ENCODE data around the gene JAKMIP1. TPM values are rescaled to one million over a fixed set of nuclear protein-coding genes. Genes with fewer than 3 reads are reported as not detected.
A peak's percentile ranks its signal among the peaks of the same experiment; 100 is the strongest.

JAKMIP1 gene
- total RNA-seq, 1 experiment from 2014 or later = not detected

DNA sequence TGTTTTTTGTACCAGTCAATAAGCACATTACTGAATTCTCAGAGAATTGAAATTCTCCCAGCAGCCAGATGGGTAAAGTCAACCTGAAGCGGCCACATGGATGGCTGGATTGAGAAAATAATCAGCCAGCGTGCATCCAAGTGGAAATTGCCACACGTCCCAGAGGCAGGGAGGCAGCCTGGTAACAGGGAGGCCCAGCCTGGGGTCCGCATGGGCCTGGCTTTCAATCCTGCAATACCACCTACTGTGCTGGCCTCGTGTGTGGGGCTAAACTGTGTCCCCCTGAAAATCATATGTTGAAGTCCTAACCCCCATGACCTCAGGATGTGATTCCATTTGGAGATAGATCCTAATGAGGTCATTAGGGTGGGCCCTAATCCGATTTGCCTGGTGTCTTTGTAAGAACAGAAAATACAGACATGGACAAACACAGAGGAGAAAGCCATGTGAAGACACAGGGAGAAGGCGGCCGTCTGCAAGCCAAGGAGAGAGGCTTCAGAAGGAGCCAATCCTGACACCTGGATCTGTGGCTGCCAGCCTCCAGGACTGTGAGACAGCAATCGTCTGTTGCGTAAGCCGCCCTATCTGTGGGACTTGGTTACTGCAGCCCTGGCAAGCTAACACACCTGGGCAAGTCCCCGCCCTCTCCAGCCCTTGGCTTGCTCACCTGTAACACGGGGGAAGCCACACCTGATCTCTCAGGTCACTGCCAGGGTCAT, 90.3 kb downstream of the JAKMIP1 start:
- Histone ChIP-seq H3K36me3 (no peaks in the 10 kb centered on the region), H3K27me3 (peaks cover 11% of the 10 kb centered on the region; the same call in 1 of the 2 replicates), H3K9me3 (replicated peaks) (no peaks in the 10 kb centered on the region), H3K27ac (no peak overlapping the region), H3K4me3 (no peak overlapping the region), H3K4me1 (no peaks in the 10 kb centered on the region)
- no peak for DNase-seq

DNA sequence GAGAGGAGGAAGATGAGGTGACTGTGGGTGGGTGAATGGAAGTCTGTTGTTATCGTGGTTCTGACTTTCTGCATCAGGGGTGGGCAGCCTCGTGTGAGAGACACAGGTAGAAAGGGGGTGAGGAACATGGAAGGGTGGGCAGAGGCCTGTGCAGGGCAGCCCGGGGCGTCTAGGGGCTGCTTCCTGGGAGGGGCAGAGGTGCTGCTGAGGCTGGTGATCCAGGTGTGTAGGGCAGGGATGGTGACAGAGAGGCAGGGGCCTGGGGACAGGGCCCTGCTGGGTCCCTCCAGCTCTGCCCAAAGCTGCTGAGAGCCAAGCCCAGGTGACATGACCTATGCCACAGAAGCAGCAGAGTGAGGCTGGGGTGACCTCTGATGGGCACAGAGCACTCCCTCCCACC, 92.5 kb downstream of the JAKMIP1 start:
- Histone ChIP-seq H3K4me1 (no peaks in the 10 kb centered on the region), H3K4me3 (no peak overlapping the region), H3K27me3 (peaks cover 11% of the 10 kb centered on the region; the same call in 1 of the 2 replicates), H3K36me3 (no peaks in the 10 kb centered on the region), H3K27ac (no peak overlapping the region), H3K9me3 (replicated peaks) (no peaks in the 10 kb centered on the region; the same call in 1 of the 2 replicates)
- no peak for DNase-seq

DNA sequence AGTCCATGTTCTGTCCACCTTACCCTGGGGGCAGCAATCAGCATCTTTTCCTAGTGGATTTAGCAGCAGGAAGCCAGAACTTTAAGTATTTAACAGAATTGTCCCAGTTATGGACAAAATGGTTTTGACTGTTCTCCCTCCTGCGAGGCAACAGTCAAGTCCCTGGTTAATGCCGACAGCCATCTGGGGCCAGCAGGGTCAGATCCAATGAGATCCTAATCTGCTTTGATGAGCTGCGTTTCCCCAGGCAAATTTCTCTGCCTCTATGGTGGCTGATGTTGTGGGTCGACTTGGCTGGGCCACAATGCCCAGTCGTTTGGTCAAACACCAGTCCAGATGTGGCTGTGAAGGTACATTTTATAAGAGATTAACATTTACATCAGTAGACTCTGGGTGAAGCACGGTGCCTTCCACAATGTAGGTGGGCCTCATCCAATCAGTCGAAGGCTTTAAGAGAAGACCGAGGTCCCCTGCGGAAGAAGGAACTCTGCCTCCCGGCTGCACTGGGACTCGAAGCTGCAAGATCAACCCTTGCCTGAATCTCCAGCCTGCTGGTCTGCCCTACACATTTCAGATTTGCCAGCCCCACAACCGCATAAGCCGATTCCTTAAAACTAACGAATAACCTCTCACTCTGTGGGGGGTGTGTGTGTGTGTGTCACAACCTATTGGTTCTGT, 93.1 kb downstream of the JAKMIP1 start:
- Histone ChIP-seq H3K9me3 (replicated peaks) (no peaks in the 10 kb centered on the region; the same call in 1 of the 2 replicates), H3K36me3 (no peaks in the 10 kb centered on the region), H3K4me3 (no peak overlapping the region), H3K27me3 (peaks cover 11% of the 10 kb centered on the region; the same call in 1 of the 2 replicates), H3K4me1 (no peaks in the 10 kb centered on the region), H3K27ac (no peak overlapping the region)
- no peak for DNase-seq

DNA sequence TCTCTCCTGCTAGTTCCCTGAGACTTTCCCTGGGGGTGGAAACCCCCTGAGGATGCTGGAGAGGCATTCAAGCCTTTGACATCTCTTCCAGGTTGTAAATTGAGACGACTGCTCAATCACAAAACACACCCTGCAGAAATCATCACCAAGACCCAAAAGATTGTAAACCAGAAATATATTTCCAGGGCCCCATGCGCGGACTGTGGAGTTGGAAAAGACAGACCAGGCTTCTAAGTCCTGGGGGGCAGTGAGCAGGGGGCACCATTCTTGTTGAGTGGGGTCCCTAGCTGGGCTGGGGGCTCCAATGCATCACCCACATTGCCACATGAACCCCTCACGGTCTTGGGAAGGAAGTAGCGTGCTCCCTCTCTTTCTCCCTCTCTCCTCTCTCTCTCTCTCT, 94.2 kb downstream of the JAKMIP1 start:
- Histone ChIP-seq H3K27ac (no peak overlapping the region), H3K27me3 (peaks cover 11% of the 10 kb centered on the region; the same call in 1 of the 2 replicates), H3K4me3 (no peak overlapping the region), H3K36me3 (no peaks in the 10 kb centered on the region), H3K4me1 (no peaks in the 10 kb centered on the region), H3K9me3 (replicated peaks) (no peaks in the 10 kb centered on the region; the same call in 1 of the 2 replicates)
- DNase-seq = no peak

DNA sequence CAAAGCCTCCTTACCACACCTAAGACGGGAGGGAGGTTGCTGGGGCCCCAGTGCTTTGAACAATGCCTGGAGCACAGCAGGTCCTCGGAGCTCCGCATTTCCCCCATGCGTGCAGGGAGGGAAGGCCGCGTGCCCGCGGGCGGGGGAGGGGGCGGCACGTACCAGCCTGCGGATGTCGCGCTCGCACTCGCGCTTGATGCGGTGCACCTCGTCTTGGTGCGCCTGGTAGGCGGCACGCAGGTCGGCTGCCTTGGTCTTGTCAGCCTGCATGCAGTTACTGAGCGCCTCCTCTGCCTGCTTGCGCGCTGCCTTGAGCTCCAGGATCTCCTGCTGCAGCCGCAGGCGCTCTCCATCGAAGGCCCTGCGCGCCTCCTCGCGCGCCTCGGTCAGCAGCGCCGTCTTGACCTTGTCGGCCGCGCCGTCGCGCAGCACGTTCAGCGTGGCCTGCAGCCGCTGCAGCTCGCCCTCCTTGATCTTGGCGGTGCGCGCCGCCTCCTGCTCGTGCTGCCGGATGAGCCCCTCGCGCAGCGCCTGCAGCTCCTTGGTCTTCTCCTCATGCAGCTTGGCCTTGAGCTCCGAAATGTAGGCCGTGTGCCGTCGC, 94.9 kb downstream of the JAKMIP1 start:
- Histone ChIP-seq H3K9me3 (replicated peaks) (no peaks in the 10 kb centered on the region; the same call in 1 of the 2 replicates), H3K4me1 (no peaks in the 10 kb centered on the region), H3K4me3 (no peak overlapping the region), H3K27ac (no peak overlapping the region), H3K27me3 (peaks cover 11% of the 10 kb centered on the region; the same call in 1 of the 2 replicates), H3K36me3 (no peaks in the 10 kb centered on the region)
- no peak for DNase-seq

DNA sequence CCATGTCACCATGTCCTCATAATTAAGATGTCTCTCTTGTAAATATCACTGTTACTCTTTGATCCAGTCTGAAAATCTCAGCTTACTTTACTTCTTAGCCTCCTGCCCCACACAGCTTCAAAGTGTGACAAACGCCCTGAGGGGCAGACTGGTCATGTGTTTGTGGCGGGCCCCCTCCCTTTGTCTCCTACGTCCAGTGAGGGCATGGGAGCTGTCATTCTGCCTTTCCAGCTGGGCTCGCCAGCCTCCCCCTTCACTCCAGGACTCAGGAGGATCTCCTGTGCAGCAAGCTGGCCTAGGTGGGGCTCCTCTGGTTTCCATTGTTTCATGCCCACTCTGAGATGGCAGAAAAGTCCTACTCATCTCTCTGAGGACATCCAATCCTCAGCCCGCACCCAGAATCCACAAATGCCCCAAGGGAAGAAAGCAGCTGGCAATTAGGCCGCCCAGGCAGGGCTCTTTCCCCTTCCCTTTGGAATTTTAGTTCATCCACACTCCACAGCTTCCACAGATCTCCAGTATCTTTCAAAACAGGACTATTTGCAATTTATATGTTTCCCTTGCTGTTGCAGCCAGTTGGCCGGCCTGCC, 95.7 kb downstream of the JAKMIP1 start:
- DNase-seq = peak in 1 of 2 experiments; percentile 10

DNA sequence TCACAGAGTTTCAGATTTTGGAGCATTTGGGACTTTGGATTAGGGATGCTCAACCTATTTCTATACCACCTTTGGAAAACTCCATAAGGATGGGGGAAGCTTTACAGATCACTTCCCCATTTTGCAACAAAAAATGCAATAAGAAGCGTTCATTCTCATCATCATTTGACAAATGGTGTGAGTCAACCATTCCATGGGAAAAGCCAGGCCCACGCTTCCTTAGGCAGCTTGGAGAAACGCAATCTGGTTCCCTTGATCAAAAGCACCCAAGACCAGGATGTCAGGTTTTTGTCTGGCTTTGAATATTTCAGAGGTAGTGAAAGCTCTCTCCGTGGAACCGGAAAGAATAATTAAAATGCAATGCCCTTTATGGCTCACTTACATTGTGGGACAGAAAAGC, 102.8 kb downstream of the JAKMIP1 start:
- Histone ChIP-seq H3K4me1 (no peaks in the 10 kb centered on the region), H3K36me3 (no peaks in the 10 kb centered on the region), H3K27me3 (0 out of 2 replicates have a peak, but pooled peaks cover 4% of the 10 kb centered on the region), H3K27ac (no peak overlapping the region), H3K9me3 (replicated peaks) (no peaks in the 10 kb centered on the region), H3K4me3 (no peak overlapping the region)
- DNase-seq = no peak

More for the DNA sequence above, 95.7 kb downstream of the JAKMIP1 start:
- Histone ChIP-seq H3K27ac (no peak overlapping the region), H3K4me3 (no peak overlapping the region), H3K27me3 (peaks cover 7% of the 10 kb centered on the region; the same call in 1 of the 2 replicates), H3K4me1 (no peaks in the 10 kb centered on the region), H3K9me3 (replicated peaks) (no peaks in the 10 kb centered on the region; the same call in 1 of the 2 replicates), H3K36me3 (no peaks in the 10 kb centered on the region)

DNA sequence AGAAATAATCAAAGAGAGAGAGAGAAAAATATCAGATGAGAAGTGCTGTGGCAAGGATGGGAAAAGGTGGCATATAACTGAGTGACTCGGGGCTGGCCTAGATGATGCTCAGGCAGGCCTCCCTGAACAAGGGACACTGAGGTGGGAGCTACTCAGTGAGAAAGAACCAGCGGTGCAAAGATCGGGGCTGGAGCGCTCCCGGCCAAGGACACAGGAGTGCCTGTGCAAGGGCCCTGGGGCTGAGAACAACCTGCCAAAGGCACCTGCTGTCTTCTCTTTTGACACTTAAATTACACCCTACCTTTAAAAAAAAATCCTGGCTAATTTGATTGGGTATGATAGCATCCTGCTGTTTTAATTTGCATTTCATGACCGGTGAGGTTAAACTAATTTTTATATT, 104.5 kb downstream of the JAKMIP1 start:
- DNase-seq = no peak
- H3K36me3 ChIP-seq = no peaks in the 10 kb centered on the region
- no peaks in the 10 kb centered on the region for H3K9me3 ChIP-seq (replicated peaks)
- no peak overlapping the region for H3K27ac ChIP-seq
- 0 out of 2 replicates have a peak, but pooled peaks cover 7% of the 10 kb centered on the region for H3K27me3 ChIP-seq
- no peaks in the 10 kb centered on the region for H3K4me1 ChIP-seq
- no peak overlapping the region for H3K4me3 ChIP-seq

DNA sequence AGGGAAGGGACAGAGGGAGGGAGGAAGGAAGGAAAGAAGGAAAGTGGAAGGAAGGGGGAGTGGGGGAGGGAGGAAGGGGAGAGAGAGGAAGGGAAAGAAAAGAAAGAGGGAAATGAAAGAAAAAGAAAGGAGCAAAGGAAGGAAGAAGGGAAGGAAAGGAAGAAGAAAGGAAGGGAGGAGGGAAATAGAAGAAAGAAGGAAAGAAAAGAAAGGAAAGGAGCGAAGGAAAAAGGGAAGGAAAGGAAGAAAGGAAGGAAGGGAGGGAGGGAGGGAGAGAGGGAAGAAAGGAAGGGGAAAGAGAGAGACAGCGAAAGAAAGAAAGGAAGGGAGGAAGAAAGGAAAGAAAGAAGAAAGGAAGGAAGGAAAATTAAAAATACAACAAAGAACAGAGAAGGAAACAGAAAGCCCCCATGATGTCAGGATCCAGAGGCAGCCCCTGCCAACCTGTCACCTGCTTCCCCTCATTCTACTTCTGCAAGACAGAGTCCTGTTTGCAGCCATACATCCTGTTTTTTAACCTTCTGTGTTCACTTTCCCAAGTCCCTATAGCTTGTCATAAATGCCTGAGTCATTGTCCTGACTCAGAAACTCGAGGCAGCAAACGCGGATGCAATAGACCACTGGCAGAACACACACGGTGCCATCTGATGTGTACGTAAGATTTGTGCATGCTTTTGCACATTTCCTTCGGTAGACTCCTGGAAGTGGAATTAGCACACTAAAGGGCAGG, 105.2 kb downstream of the JAKMIP1 start:
- H3K9me3 ChIP-seq (replicated peaks) = no peaks in the 10 kb centered on the region
- H3K27ac ChIP-seq = no peak overlapping the region
- H3K27me3 ChIP-seq = 0 out of 2 replicates have a peak, but pooled peaks cover 7% of the 10 kb centered on the region
- DNase-seq = no peak
- no peaks in the 10 kb centered on the region for H3K4me1 ChIP-seq
- no peak overlapping the region for H3K4me3 ChIP-seq
- H3K36me3 ChIP-seq = no peaks in the 10 kb centered on the region

DNA sequence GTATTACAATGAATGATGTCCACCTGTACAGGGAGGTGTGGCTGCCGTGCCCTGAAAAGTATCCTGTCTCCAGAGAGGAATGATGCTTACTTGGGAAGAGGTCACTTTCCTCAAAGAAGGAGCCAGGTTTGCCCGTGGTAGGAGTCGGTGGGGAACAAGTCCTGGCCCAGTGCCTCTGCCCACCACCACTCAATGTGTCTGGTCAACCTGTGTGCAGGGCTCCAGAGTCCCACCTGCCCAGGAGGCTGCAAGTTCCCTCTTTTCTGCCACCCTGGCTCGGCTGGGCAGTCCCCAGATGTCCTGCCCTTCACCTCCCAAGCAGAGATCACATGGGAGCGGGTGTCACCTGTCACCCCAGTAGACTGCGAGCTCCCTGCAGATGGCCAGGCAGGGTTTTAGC, 106.7 kb downstream of the JAKMIP1 start:
- H3K4me3 ChIP-seq = no peak overlapping the region
- 0 out of 2 replicates have a peak, but pooled peaks cover 7% of the 10 kb centered on the region for H3K27me3 ChIP-seq
- no peaks in the 10 kb centered on the region for H3K36me3 ChIP-seq
- no peak overlapping the region for H3K27ac ChIP-seq
- no peaks in the 10 kb centered on the region for H3K9me3 ChIP-seq (replicated peaks)
- no peak for DNase-seq
- H3K4me1 ChIP-seq = no peaks in the 10 kb centered on the region

DNA sequence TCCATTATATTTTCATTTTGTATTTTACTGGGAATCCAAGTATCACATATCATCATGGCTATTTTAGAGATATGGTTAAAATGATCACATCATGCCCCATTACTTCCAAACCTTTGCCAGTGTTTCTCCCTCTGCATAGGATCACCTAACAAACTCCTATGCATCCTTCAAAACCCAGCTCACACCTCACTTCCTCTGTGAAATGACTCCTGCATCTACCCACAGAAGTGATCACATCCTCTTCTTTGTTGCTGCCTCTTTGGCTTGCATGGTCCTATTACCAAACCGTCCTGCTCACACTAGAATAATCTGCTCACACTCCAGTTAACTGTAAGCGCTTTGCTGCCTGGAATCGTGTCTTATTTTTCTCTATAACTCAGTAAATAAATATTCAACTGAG, 107.4 kb downstream of the JAKMIP1 start:
- Histone ChIP-seq H3K9me3 (replicated peaks) (no peaks in the 10 kb centered on the region), H3K27me3 (0 out of 2 replicates have a peak, but pooled peaks cover 7% of the 10 kb centered on the region), H3K27ac (no peak overlapping the region), H3K4me1 (no peaks in the 10 kb centered on the region), H3K4me3 (no peak overlapping the region), H3K36me3 (no peaks in the 10 kb centered on the region)
- no peak for DNase-seq

DNA sequence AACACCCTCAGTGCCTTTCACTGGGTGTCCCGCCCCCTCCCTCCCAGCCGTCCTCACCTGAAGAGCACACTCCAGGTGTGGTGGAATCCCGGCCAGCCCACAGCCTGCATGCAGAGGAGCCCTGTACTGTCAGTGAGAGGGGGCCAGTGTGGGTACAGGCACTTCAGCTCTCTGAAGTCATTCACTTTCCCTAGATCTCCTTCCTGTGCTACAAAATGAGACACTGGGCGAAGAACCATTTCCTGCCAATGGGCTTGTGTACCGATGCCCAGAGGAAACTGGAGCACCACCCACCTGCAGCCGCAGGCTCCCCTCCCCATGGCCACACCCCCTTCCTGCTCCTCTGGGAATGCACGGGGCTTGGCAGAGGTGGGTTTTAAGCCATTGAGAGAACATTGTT, 108.2 kb downstream of the JAKMIP1 start:
- Histone ChIP-seq H3K4me3 (no peak overlapping the region), H3K9me3 (replicated peaks) (no peaks in the 10 kb centered on the region)
- DNase-seq = no peak

DNA sequence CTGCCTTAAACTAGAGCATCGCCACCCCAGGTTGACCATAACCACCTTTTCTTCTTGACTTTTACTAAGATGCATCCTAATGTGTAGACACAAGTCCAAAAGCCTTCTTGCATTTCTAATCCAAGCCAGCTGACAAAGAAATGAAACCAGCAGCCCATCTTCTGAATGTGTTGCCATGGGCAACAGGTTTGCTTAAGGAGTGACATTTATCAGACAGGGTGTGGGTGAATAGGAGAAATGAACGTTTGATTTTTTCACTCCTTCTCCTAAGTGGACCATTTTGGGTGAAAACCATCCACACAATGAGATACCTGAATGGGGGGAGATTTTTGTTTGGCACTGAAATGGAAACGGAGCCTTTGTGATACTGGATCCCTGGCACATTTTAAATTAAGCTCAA, 109.4 kb downstream of the JAKMIP1 start:
- DNase-seq = no peak
- H3K27ac ChIP-seq = no peak overlapping the region
- no peak overlapping the region for H3K4me3 ChIP-seq
- peaks cover 12% of the 10 kb centered on the region for H3K4me1 ChIP-seq
- 0 out of 2 replicates have a peak, but pooled peaks cover 2% of the 10 kb centered on the region for H3K27me3 ChIP-seq
- no peaks in the 10 kb centered on the region for H3K9me3 ChIP-seq (replicated peaks)
- H3K36me3 ChIP-seq = no peaks in the 10 kb centered on the region

More for the DNA sequence above, 108.2 kb downstream of the JAKMIP1 start:
- Histone ChIP-seq H3K27me3 (0 out of 2 replicates have a peak, but pooled peaks cover 2% of the 10 kb centered on the region), H3K4me1 (peaks cover 4% of the 10 kb centered on the region), H3K27ac (no peak overlapping the region), H3K36me3 (no peaks in the 10 kb centered on the region)

DNA sequence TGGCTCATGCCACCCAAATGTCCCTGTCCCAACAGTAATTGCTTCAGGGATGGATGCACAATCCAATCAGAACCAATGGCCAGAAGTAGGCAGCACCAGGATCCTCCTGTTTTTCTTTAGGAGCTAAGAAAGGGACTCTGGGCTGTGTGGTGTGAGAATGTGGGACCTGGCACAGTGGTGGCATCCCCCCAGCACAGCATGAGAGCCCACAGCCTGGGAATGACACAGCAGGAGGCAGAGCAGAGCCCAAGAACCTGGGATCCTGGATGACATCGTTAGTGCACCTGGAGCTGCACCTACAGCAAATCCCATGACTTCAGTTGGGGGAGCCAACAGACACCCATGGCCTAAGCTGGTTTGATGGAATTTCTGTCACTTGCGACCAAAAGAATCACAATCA, 111.4 kb downstream of the JAKMIP1 start:
- no peak overlapping the region for H3K27ac ChIP-seq
- no peaks in the 10 kb centered on the region for H3K9me3 ChIP-seq (replicated peaks)
- H3K27me3 ChIP-seq = 0 out of 2 replicates have a peak, but pooled peaks cover 2% of the 10 kb centered on the region
- DNase-seq = no peak
- peaks cover 12% of the 10 kb centered on the region for H3K4me1 ChIP-seq
- H3K4me3 ChIP-seq = no peak overlapping the region
- no peaks in the 10 kb centered on the region for H3K36me3 ChIP-seq
